Measurements from ENCODE around the gene SSBP4. TPM values are rescaled to one million over a fixed set of nuclear protein-coding genes. Genes with fewer than 3 reads are reported as not detected.

Gene SSBP4
- total and polyA plus RNA-seq, 4 donors: 31.7 to 95.3 (median 72.4) TPM

- 64 to 85% methylated on average over 7 to 8 of the region's 8 CpGs for WGBS, 2 donors
- no peak for TF ChIP-seq CTCF (IDR thresholded peaks at IDR 0.05; ENCODE audit: control extremely low read depth, extremely low read depth)
- Histone ChIP-seq H3K36me3 (ENCODE audit: control insufficient read depth in 4 of 4, insufficient read depth in 4 of 4, low read length in 4 of 4) (peaks cover 0 to 3% (median 0%) of the 10 kb centered on the region in 4 donors), H3K4me1 (ENCODE audit: control insufficient read depth in 5 of 5, insufficient read depth in 5 of 5, low read length in 5 of 5) (peaks cover 5 to 44% (median 14%) of the 10 kb centered on the region in 5 donors), H3K27me3 (ENCODE audit: control insufficient read depth in 3 of 3, insufficient read depth in 3 of 3, low read length in 2 of 3) (no peaks in the 10 kb centered on the region), H3K4me3 (no peak overlapping the region), H3K9me3 (ENCODE audit: control insufficient read depth in 4 of 4, insufficient read depth in 3 of 4, low read length in 3 of 4) (no peaks in the 10 kb centered on the region), H3K27ac (ENCODE audit: low read depth in 1 of 2, low read length in 1 of 2) (peak overlapping the region in 1 of 2 donors; percentile 90), H3K9ac (ENCODE audit: insufficient read depth in 1 of 2, low read length in 2 of 2) (no peak overlapping the region)
- DNase-seq: no peak
- no peak for ATAC-seq (ENCODE audit: insufficient read depth, low FRiP score)
These were observed 58.8 kb downstream of the SSBP4 start for GRCh38 chr19:18477974-18478373.

GRCh38 chr19:18478545-18479311, 59.5 kb downstream of the SSBP4 start:
- DNase-seq (peak; percentile 73 to 88 (median 82)), ATAC-seq (ENCODE audit: insufficient read depth, low FRiP score) (peak; percentile 65)
- H3K4me3 ChIP-seq: no peak overlapping the region
- peaks cover 0 to 2% (median 0%) of the 10 kb centered on the region in 4 donors for H3K36me3 ChIP-seq (ENCODE audit: control insufficient read depth in 4 of 4, insufficient read depth in 4 of 4, low read length in 4 of 4)
- H3K27me3 ChIP-seq (ENCODE audit: control insufficient read depth in 3 of 3, insufficient read depth in 3 of 3, low read length in 2 of 3): no peaks in the 10 kb centered on the region
- TF ChIP-seq CTCF (IDR thresholded peaks at IDR 0.05; ENCODE audit: control extremely low read depth, extremely low read depth): no peak
- H3K27ac ChIP-seq (ENCODE audit: low read depth in 1 of 2, low read length in 1 of 2): peak overlapping the region; percentile 42 to 90
- H3K9ac ChIP-seq (ENCODE audit: insufficient read depth in 1 of 2, low read length in 2 of 2): no peak overlapping the region
- H3K4me1 ChIP-seq (ENCODE audit: control insufficient read depth in 5 of 5, insufficient read depth in 5 of 5, low read length in 5 of 5): peaks cover 5 to 43% (median 14%) of the 10 kb centered on the region in 5 donors
- no peaks in the 10 kb centered on the region for H3K9me3 ChIP-seq (ENCODE audit: control insufficient read depth in 4 of 4, insufficient read depth in 3 of 4, low read length in 3 of 4)
- WGBS, 2 donors: 42 to 49% methylated on average over 17 of the region's 17 CpGs

- Histone ChIP-seq H3K9me3 (ENCODE audit: control insufficient read depth in 4 of 4, insufficient read depth in 3 of 4, low read length in 3 of 4) (no peaks in the 10 kb centered on the region), H3K36me3 (ENCODE audit: control insufficient read depth in 4 of 4, insufficient read depth in 4 of 4, low read length in 4 of 4) (no peaks in the 10 kb centered on the region), H3K4me3 (no peak overlapping the region), H3K9ac (ENCODE audit: insufficient read depth in 1 of 2, low read length in 2 of 2) (peak overlapping the region in 1 of 2 donors; percentile 35), H3K4me1 (ENCODE audit: control insufficient read depth in 5 of 5, insufficient read depth in 5 of 5, low read length in 5 of 5) (peaks cover 5 to 47% (median 14%) of the 10 kb centered on the region in 5 donors), H3K27me3 (ENCODE audit: control insufficient read depth in 3 of 3, insufficient read depth in 3 of 3, low read length in 2 of 3) (no peaks in the 10 kb centered on the region), H3K27ac (ENCODE audit: low read depth in 1 of 2, low read length in 1 of 2) (peak overlapping the region; percentile 58 to 90)
- no peak for TF ChIP-seq CTCF (IDR thresholded peaks at IDR 0.05; ENCODE audit: control extremely low read depth, extremely low read depth)
- 12 to 15% methylated on average over 13 of the region's 13 CpGs for WGBS, 2 donors
- ATAC-seq (ENCODE audit: insufficient read depth, low FRiP score) (peak; percentile 53), DNase-seq (peak; percentile 49 to 67 (median 49))
These were observed 61.0 kb downstream of the SSBP4 start for GRCh38 chr19:18480006-18480691.
